Esophagus squamous epithelium (tissue), 5 donors: ENCODE data around the gene FRMD7. TPM values are rescaled to one million over a fixed set of nuclear protein-coding genes. Genes with fewer than 3 reads are reported as not detected.
A peak's percentile ranks its signal among the peaks of the same experiment; 100 is the strongest.

Experiments used
- DNase-seq: peaks from one replicate; lab custom pipeline; 2025; lab: John Stamatoyannopoulos, UW
- H3K27ac ChIP-seq, 4 donors: fragments of 200-600 bp; sonication (generic); one replicate each; pipeline ENCODE4 v1.5.1; 2016 to 2019; ENCODE audit warnings: mild to moderate bottlenecking in 1 of 4
- H3K27me3 ChIP-seq, 4 donors: fragments of 200-600 bp; sonication (generic); 1 replicate in 3 of 4; 2 replicates in 1 of 4; pipeline versions ENCODE4 v1.5.1 to v1.6.0; 2017 to 2021; ENCODE audit warnings: antibody characterized with exemption in 1 of 4
- H3K36me3 ChIP-seq, 3 donors: fragments of 200-600 bp; sonication (generic); one replicate each; pipeline ENCODE4 v1.5.1; 2016 to 2019
- H3K4me1 ChIP-seq, 3 donors: fragments of 200-600 bp; sonication (generic); one replicate each; pipeline ENCODE4 v1.5.1; 2017 to 2019
- H3K4me3 ChIP-seq, 4 donors: fragments of 200-600 bp; sonication (generic); 1 replicate in 3 of 4; 2 replicates in 1 of 4; pipeline ENCODE4 v1.5.1; 2016 to 2019; ENCODE audit warnings: mild to moderate bottlenecking in 2 of 4, moderate library complexity in 1 of 4
- H3K9me3 ChIP-seq, 3 donors: fragments of 200-600 bp; sonication (generic); one replicate each; pipeline ENCODE4 v1.5.1; 2016 to 2019
- POLR2A ChIP-seq, 4 donors: fragments of 450-650 bp; IDR thresholded peaks; one replicate each; pipeline ENCODE4 v1.6.1; 2017; ENCODE audit warnings: antibody characterized with exemption in 4 of 4, mild to moderate bottlenecking in 4 of 4, moderate library complexity in 3 of 4
- WGBS, 2 donors: methylation state at CpG; one replicate each; pipeline ENCODE4 v1.1.5; 2018; 5-methylcytosine and 5-hydroxymethylcytosine counted together
- intact Hi-C: fragments of 100-400 bp; cut with DNase I; formaldehyde crosslinking; loops from one replicate; pipeline ENCODE4 v1.15.0; 2022
- total RNA-seq, 4 donors: library from RNA; depleted of rRNA; stranded (reverse); fragments of >200 nt; gene quantifications; one replicate each; pipeline ENCODE4 v1.1.0, GENCODE V29; 2016
- TF ChIP-seq, protein P1 (sequence below), 6 experiments: fragments of 450-650 bp in 4 of 6; fragments of 200-600 bp in 2 of 6; sonication (generic) in 2 of 6; IDR thresholded peaks; one replicate each; pipeline ENCODE4 v1.5.1; 2016 to 2019; ENCODE audit warnings: antibody characterized with exemption in 6 of 6, mild to moderate bottlenecking in 4 of 6, moderate library complexity in 4 of 6
- donor health status: DM: yes; HTN: yes; CAD: no.

Gene FRMD7
- total RNA-seq, 4 donors from 2014 or later = not detected

DNA sequence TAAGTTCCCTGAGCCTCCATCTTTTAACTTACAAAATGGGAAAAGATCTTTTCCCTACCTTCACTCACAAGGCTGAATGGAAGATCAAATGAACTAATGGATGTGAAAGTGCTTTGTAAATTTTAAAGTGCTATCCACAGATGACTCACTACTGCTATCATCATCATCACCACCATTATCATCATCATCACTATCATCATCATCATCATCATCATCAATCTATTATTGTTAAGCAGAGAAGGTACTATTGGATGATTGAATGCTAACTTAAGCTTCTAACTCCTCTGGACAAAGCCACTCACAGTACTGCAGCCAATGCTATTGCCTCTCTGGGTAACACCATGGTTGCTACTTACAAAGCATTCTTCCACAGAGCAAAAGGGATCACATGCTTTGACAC lies 1.9 kb downstream of the FRMD7 start:
- no peak overlapping the region for H3K27ac ChIP-seq
- no peaks in the 10 kb centered on the region for H3K36me3 ChIP-seq
- H3K4me3 ChIP-seq = no peak overlapping the region
- no peaks in the 10 kb centered on the region for H3K4me1 ChIP-seq
- no peak for DNase-seq
- intact Hi-C loops = no loop called here
- H3K9me3 ChIP-seq = no peaks in the 10 kb centered on the region
- H3K27me3 ChIP-seq = peaks cover 0 to 3% (median 1%) of the 10 kb centered on the region in 4 donors
- TF ChIP-seq POLR2A (IDR thresholded peaks at IDR 0.05) = no peak
- TF ChIP-seq, protein P1, sequence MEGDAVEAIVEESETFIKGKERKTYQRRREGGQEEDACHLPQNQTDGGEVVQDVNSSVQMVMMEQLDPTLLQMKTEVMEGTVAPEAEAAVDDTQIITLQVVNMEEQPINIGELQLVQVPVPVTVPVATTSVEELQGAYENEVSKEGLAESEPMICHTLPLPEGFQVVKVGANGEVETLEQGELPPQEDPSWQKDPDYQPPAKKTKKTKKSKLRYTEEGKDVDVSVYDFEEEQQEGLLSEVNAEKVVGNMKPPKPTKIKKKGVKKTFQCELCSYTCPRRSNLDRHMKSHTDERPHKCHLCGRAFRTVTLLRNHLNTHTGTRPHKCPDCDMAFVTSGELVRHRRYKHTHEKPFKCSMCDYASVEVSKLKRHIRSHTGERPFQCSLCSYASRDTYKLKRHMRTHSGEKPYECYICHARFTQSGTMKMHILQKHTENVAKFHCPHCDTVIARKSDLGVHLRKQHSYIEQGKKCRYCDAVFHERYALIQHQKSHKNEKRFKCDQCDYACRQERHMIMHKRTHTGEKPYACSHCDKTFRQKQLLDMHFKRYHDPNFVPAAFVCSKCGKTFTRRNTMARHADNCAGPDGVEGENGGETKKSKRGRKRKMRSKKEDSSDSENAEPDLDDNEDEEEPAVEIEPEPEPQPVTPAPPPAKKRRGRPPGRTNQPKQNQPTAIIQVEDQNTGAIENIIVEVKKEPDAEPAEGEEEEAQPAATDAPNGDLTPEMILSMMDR (IDR thresholded peaks at IDR 0.05) = no peak

- peak overlapping the region; percentile 23 to 79 (median 65) for H3K27ac ChIP-seq
- no peaks in the 10 kb centered on the region for H3K9me3 ChIP-seq
- intact Hi-C loops = no loop called here
- WGBS, 2 donors = 50 to 56% methylated on average over 2 to 3 of the region's 4 CpGs
- no peak overlapping the region for H3K4me3 ChIP-seq
- peaks cover 0 to 24% (median 0%) of the 10 kb centered on the region in 3 donors for H3K4me1 ChIP-seq
- TF ChIP-seq, protein P1 (IDR thresholded peaks at IDR 0.05) = no peak
- TF ChIP-seq POLR2A (IDR thresholded peaks at IDR 0.05) = no peak
- H3K36me3 ChIP-seq = no peaks in the 10 kb centered on the region
- no peaks in the 10 kb centered on the region for H3K27me3 ChIP-seq
- DNase-seq = no peak
Observed at GRCh38 chrX:132120913-132121312, 6.9 kb downstream of the FRMD7 start.

DNA sequence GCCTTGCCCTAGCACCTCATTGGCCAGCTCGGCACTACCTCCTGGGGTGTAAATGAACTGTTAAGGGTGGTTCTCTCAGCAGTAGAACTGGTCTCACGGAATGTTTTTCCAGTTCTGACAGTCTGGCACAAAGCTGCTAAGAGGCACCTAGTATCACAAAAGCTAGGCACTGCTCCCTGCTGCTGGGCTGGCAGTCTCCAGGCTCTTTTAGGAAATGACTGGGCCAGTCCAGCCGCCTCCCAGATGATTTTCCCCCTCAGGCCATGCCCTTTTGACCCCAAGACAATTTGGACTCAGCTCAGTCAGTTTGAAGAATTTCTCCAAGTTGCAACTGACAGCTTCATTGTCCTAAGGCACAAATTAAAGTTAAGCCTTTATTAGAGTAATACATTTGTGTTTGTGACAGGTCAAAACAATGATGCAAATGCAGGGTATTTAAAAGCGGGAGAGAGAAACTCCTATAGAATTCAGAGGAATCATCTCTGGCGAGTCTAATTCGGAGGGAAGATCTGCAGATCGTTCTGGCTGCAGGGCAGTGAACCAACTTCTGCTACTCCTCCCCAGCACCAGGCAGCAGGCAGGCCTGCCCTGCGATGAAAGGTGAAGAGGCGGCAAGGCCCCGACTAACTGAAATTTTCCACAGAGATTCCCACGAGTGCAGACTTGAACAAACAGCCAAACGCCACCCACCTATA lies 7.9 kb downstream of the FRMD7 start:
- H3K27ac ChIP-seq = peak overlapping the region; percentile 23 to 79 (median 68)
- no peak for DNase-seq

GRCh38 chrX:132119283-132119682 lies 8.5 kb downstream of the FRMD7 start:
- Histone ChIP-seq H3K27ac (peak overlapping the region; percentile 23 to 79 (median 62)), H3K4me1 (peaks cover 0 to 24% (median 0%) of the 10 kb centered on the region in 3 donors), H3K9me3 (no peaks in the 10 kb centered on the region), H3K4me3 (no peak overlapping the region), H3K36me3 (no peaks in the 10 kb centered on the region), H3K27me3 (no peaks in the 10 kb centered on the region)
- no peak for TF ChIP-seq POLR2A (IDR thresholded peaks at IDR 0.05)
- TF ChIP-seq, protein P1 (IDR thresholded peaks at IDR 0.05) = no peak
- intact Hi-C loops = no loop called here
- no peak for DNase-seq
- WGBS, 2 donors = 57 to 60% methylated on average over 1 to 3 of the region's 3 CpGs

More for the DNA sequence above, 7.9 kb downstream of the FRMD7 start:
- Histone ChIP-seq H3K9me3 (no peaks in the 10 kb centered on the region), H3K27me3 (no peaks in the 10 kb centered on the region), H3K4me3 (no peak overlapping the region), H3K36me3 (no peaks in the 10 kb centered on the region), H3K4me1 (peaks cover 0 to 24% (median 0%) of the 10 kb centered on the region in 3 donors)
- intact Hi-C loops = no loop called here
- TF ChIP-seq POLR2A (IDR thresholded peaks at IDR 0.05) = no peak
- TF ChIP-seq, protein P1 (IDR thresholded peaks at IDR 0.05) = no peak
- 38 to 45% methylated on average over 6 to 9 of the region's 12 CpGs for WGBS, 2 donors

GRCh38 chrX:132118358-132118757 lies 9.5 kb downstream of the FRMD7 start:
- no peak for TF ChIP-seq POLR2A (IDR thresholded peaks at IDR 0.05)
- TF ChIP-seq, protein P1 (IDR thresholded peaks at IDR 0.05) = no peak
- intact Hi-C loops = no loop called here
- DNase-seq = no peak
- Histone ChIP-seq H3K27me3 (no peaks in the 10 kb centered on the region), H3K4me1 (peaks cover 0 to 24% (median 0%) of the 10 kb centered on the region in 3 donors), H3K27ac (peak overlapping the region in 1 of 4 donors; percentile 70), H3K36me3 (no peaks in the 10 kb centered on the region), H3K9me3 (no peaks in the 10 kb centered on the region), H3K4me3 (no peak overlapping the region)
- 89% methylated on average over 2 to 4 of the region's 4 CpGs for WGBS, 2 donors
